Mammary epithelial cell (primary cell): ENCODE data around the gene ANXA2.
A peak's percentile ranks its signal among the peaks of the same experiment; 100 is the strongest.
"Not testable (repeated sequence)": the region's sequence is repeated elsewhere in the genome, so short reads cannot be mapped to it uniquely, and the experiment has no call there.

ENCODE experiments used
- EZH2 ChIP-seq: IDR thresholded peaks from 2 replicates; pipeline ENCODE4 v1.6.1; 2012; ENCODE audit warnings: low read length, inconsistent platforms, borderline replicate concordance
- TF ChIP-seq, protein P1 (sequence below), 2 donors: IDR thresholded peaks in 1 of 2; conservative IDR thresholded peaks in 1 of 2; 2 replicates each; pipeline ENCODE4 v1.5.1; 2011 to 2012; ENCODE audit warnings: inconsistent platforms in 2 of 2, low read length in 2 of 2, mild to moderate bottlenecking in 2 of 2, control low read depth in 1 of 2, low read depth in 1 of 2; ENCODE audit not compliant: insufficient read depth in 1 of 2; ENCODE audit errors: extremely low read depth in 1 of 2

GRCh38 chr15:60359738-60360137, 38.0 kb downstream of the ANXA2 start:
- TF ChIP-seq, protein P1, sequence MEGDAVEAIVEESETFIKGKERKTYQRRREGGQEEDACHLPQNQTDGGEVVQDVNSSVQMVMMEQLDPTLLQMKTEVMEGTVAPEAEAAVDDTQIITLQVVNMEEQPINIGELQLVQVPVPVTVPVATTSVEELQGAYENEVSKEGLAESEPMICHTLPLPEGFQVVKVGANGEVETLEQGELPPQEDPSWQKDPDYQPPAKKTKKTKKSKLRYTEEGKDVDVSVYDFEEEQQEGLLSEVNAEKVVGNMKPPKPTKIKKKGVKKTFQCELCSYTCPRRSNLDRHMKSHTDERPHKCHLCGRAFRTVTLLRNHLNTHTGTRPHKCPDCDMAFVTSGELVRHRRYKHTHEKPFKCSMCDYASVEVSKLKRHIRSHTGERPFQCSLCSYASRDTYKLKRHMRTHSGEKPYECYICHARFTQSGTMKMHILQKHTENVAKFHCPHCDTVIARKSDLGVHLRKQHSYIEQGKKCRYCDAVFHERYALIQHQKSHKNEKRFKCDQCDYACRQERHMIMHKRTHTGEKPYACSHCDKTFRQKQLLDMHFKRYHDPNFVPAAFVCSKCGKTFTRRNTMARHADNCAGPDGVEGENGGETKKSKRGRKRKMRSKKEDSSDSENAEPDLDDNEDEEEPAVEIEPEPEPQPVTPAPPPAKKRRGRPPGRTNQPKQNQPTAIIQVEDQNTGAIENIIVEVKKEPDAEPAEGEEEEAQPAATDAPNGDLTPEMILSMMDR (conservative IDR thresholded peaks at IDR 0.05 in 1 of 2, IDR thresholded peaks at IDR 0.05 in 1 of 2; ENCODE audit: extremely low read depth in 1 of 2, insufficient read depth in 1 of 2, low read depth in 1 of 2, low read length in 2 of 2): peak; percentile 21 to 47
- not testable (repeated sequence) for TF ChIP-seq EZH2
